Ovary (tissue), 3 donors: ENCODE results near the gene GABRG3.

Experiments used
- CTCF ChIP-seq, 3 donors: fragments of 450-650 bp in 2 of 3; fragments of 200-600 bp in 1 of 3; IDR thresholded peaks; one replicate each; pipeline versions ENCODE4 v1.5.1 to v1.8.0; 2016 to 2022; ENCODE audit warnings: antibody characterized with exemption in 3 of 3, mild to moderate bottlenecking in 1 of 3
- POLR2A ChIP-seq: fragments of 450-650 bp; IDR thresholded peaks from one replicate; pipeline ENCODE4 v1.6.1; 2017; ENCODE audit warnings: antibody characterized with exemption, mild to moderate bottlenecking, moderate library complexity
- donor health status: DM: no; HTN: no; CAD: no.

GRCh38 chr15:26929588-26929987 is 41.4 kb upstream of the GABRG3 start:
- no peak for TF ChIP-seq CTCF (IDR thresholded peaks at IDR 0.05)
- TF ChIP-seq POLR2A, result no peak
